Neutrophil (primary cell): ENCODE measurements around the gene VLDLR.

ENCODE experiments used
- H3K27ac ChIP-seq: fragments of 200-600 bp; sonication (generic); 2 replicates; pipeline ENCODE4 v1.5.1; 2016; ENCODE audit warnings: mild to moderate bottlenecking, moderate library complexity
- H3K27me3 ChIP-seq: fragments of 200-600 bp; sonication (generic); 2 replicates; pipeline ENCODE4 v1.6.0; 2016; ENCODE audit warnings: mild to moderate bottlenecking
- H3K36me3 ChIP-seq: fragments of 200-600 bp; sonication (generic); 2 replicates; pipeline ENCODE4 v1.5.1; 2017
- H3K4me1 ChIP-seq, 2 experiments: fragments of 200-600 bp in 1 of 2; sonication (generic) in 1 of 2; 1 replicate in 1 of 2; 2 replicates in 1 of 2; pipeline versions ENCODE4 v1.5.1 to v1.6.1; 2013 to 2016; ENCODE audit warnings: low read depth in 1 of 2, low read length in 1 of 2, mild to moderate bottlenecking in 1 of 2, moderate library complexity in 1 of 2; ENCODE audit not compliant: control insufficient read depth in 1 of 2, insufficient read depth in 1 of 2
- H3K4me3 ChIP-seq, 2 experiments: fragments of 200-600 bp in 1 of 2; sonication (generic) in 1 of 2; 1 replicate in 1 of 2; 2 replicates in 1 of 2; pipeline ENCODE4 v1.5.1; 2013 to 2016; ENCODE audit warnings: low read depth in 1 of 2, low read length in 1 of 2, mild to moderate bottlenecking in 1 of 2, moderate library complexity in 1 of 2
- H3K9me3 ChIP-seq: fragments of 200-600 bp; sonication (generic); 2 replicates; pipeline ENCODE4 v1.5.1; 2016
- TF ChIP-seq, protein P1 (sequence below): fragments of 200-600 bp; sonication (generic); IDR thresholded peaks from 2 replicates; pipeline ENCODE4 v1.5.1; 2016; ENCODE audit warnings: antibody characterized with exemption

Gene VLDLR

GRCh38 chr9:2630158-2630557 is 8.6 kb downstream of the VLDLR start:
- Histone ChIP-seq H3K9me3 (no peaks in the 10 kb centered on the region), H3K36me3 (no peaks in the 10 kb centered on the region), H3K27me3 (peaks cover 20% of the 10 kb centered on the region), H3K4me3 (no peak overlapping the region), H3K4me1 (no peaks in the 10 kb centered on the region), H3K27ac (no peak overlapping the region)
- TF ChIP-seq, protein P1, sequence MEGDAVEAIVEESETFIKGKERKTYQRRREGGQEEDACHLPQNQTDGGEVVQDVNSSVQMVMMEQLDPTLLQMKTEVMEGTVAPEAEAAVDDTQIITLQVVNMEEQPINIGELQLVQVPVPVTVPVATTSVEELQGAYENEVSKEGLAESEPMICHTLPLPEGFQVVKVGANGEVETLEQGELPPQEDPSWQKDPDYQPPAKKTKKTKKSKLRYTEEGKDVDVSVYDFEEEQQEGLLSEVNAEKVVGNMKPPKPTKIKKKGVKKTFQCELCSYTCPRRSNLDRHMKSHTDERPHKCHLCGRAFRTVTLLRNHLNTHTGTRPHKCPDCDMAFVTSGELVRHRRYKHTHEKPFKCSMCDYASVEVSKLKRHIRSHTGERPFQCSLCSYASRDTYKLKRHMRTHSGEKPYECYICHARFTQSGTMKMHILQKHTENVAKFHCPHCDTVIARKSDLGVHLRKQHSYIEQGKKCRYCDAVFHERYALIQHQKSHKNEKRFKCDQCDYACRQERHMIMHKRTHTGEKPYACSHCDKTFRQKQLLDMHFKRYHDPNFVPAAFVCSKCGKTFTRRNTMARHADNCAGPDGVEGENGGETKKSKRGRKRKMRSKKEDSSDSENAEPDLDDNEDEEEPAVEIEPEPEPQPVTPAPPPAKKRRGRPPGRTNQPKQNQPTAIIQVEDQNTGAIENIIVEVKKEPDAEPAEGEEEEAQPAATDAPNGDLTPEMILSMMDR: no peak

GRCh38 chr9:2631263-2631662 is 9.7 kb downstream of the VLDLR start:
- Histone ChIP-seq H3K4me3 (no peak overlapping the region), H3K9me3 (no peaks in the 10 kb centered on the region), H3K27ac (no peak overlapping the region), H3K27me3 (peaks cover 9% of the 10 kb centered on the region), H3K4me1 (no peaks in the 10 kb centered on the region), H3K36me3 (no peaks in the 10 kb centered on the region)
- TF ChIP-seq, protein P1: no peak

- no peaks in the 10 kb centered on the region for H3K9me3 ChIP-seq
- H3K27ac ChIP-seq: no peak overlapping the region
- H3K27me3 ChIP-seq: peaks cover 4% of the 10 kb centered on the region
- TF ChIP-seq, protein P1: no peak
- no peaks in the 10 kb centered on the region for H3K36me3 ChIP-seq
- no peaks in the 10 kb centered on the region for H3K4me1 ChIP-seq
- H3K4me3 ChIP-seq: no peak overlapping the region
These were observed 12.6 kb downstream of the VLDLR start for GRCh38 chr9:2634153-2634552.

DNA sequence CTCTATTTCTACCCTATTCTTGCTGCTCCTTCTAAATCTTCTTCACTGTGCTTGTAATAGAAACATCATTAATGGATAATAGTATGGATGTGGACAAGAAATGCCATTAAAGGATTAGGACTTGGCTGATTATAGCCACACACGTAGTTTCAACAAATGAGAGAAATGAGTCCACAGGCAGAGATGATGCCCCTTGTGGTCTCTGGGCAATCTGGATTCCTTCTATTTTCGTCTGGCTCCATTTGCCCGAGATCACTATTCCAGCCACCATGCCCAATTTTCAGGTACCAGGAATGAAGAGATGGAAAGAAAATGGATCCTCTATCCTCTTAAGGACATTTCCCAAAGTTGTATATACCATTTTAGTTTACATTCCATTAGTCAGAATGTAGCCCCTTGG is 13.2 kb downstream of the VLDLR start:
- H3K27ac ChIP-seq: no peak overlapping the region
- no peaks in the 10 kb centered on the region for H3K9me3 ChIP-seq
- no peaks in the 10 kb centered on the region for H3K4me1 ChIP-seq
- peaks cover 4% of the 10 kb centered on the region for H3K27me3 ChIP-seq
- no peak overlapping the region for H3K4me3 ChIP-seq
- no peaks in the 10 kb centered on the region for H3K36me3 ChIP-seq
- TF ChIP-seq, protein P1: no peak

DNA sequence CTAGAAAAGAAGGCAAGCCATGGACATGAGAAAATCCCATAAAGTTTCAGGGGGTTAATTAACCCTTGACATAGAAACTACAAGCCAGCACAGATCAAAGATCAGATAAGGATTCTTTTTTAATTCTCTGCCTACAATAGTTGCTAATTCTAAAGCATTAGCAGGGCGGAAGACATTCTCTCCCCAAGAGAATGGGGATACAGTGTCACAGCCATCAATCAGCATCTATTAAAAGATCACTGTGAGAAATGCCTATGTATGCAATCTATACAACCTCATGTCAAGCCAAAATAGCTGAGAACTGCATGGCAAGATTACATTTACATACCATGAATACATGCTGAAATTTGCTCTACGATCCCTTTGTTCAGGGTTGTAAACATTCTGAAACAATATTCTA is 14.3 kb downstream of the VLDLR start:
- TF ChIP-seq, protein P1: no peak
- H3K27me3 ChIP-seq: peaks cover 4% of the 10 kb centered on the region
- no peaks in the 10 kb centered on the region for H3K36me3 ChIP-seq
- H3K9me3 ChIP-seq: no peaks in the 10 kb centered on the region
- no peak overlapping the region for H3K4me3 ChIP-seq
- no peaks in the 10 kb centered on the region for H3K4me1 ChIP-seq
- H3K27ac ChIP-seq: no peak overlapping the region

- H3K9me3 ChIP-seq: no peaks in the 10 kb centered on the region
- H3K4me3 ChIP-seq: no peak overlapping the region
- TF ChIP-seq, protein P1: no peak
- H3K27me3 ChIP-seq: peaks cover 2% of the 10 kb centered on the region
- no peak overlapping the region for H3K27ac ChIP-seq
- no peaks in the 10 kb centered on the region for H3K36me3 ChIP-seq
- no peaks in the 10 kb centered on the region for H3K4me1 ChIP-seq
These were observed 15.8 kb downstream of the VLDLR start for GRCh38 chr9:2637390-2637789.
